ENCODE data around the gene TGFBR3. TPM values are rescaled to one million over a fixed set of nuclear protein-coding genes. Genes with fewer than 3 reads are reported as not detected.

TGFBR3 gene
- polyA plus RNA-seq, 3 donors, result 15.2 to 71.2 (median 43.4) TPM

GRCh38 chr1:91757763-91758460, 128.0 kb downstream of the TGFBR3 start:
- H3K27ac ChIP-seq (ENCODE audit: low read depth, low read length), result no peak overlapping the region
- 74 to 90% (median 78%) methylated on average over 8 of the region's 8 CpGs for WGBS, 3 donors

DNA sequence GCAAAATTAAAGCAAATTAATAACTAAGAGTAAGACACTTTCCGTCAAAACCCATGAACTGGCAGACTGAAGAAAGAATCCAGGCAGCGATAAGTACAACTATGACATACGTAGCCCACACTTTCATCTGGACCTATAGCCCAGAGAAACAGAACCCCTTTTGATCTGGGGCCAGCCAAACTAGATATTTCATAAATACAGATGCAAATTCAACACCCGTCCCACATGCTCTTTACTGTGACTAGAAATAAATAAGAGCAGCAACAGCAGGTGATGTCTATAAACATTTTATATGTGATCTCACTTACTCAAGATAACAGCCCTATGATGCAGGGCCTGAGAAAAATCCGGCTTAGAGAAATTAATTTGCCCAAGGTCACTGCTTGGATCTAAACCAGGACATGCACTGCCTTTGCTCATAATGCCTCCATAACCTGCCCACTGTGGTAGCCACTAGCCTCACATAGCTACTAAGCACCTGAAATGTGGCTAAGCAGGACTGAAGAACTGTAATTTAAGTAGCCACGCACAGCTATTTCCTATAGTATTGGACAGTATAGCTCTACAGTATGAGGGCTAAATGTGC, 130.2 kb downstream of the TGFBR3 start:
- WGBS, 3 donors, result 72 to 85% (median 79%) methylated on average over 6 of the region's 6 CpGs
- no peak overlapping the region for H3K27ac ChIP-seq (ENCODE audit: low read depth, low read length)

GRCh38 chr1:91754816-91755580, 131.0 kb downstream of the TGFBR3 start:
- WGBS, 3 donors, result 62 to 82% (median 69%) methylated on average over 12 of the region's 12 CpGs
- no peak overlapping the region for H3K27ac ChIP-seq (ENCODE audit: low read depth, low read length)

DNA sequence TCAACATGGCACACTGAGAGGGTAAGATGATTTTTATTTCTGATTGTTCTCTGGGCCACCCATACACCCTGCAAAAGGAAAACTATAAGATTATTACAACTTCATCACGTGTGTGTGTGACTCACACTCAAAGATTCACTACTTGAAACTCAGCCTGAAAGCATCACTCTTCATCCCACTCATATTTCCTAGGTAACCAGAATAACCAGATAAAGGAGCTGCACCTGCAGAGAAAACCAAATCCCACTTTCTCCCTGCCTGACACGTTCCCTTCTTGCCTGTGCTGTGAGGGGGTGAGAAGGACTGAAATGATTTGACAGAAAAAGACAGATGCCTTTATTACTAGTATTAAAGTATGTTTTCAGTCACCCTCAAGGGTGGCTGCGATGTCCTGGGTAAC, 131.6 kb downstream of the TGFBR3 start:
- WGBS, 3 donors, result 70 to 78% (median 76%) methylated on average over 3 of the region's 3 CpGs
- peak overlapping the region; percentile 32 for H3K27ac ChIP-seq (ENCODE audit: low read depth, low read length)

DNA sequence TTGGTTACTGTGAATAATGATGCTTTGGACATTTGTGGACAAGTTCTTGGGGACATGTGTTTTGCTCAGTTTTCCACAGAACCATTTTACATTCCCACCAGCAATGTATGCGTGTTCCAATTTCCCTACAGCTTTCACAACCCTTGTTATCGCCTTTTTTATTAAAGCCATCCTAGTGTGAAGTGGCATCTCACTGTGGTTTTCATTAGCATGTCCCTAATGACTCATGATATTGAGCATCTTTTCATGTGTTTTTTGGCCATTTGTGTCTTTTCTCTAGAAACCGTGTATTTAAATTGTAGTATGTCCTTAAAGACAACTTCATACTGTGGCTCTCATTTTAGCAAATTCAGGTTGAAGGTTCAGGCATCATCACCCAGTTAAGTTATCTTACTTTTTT, 132.1 kb downstream of the TGFBR3 start:
- no peak overlapping the region for H3K27ac ChIP-seq (ENCODE audit: low read depth, low read length)
- WGBS, 3 donors, result 85 to 95% (median 92%) methylated on average over 3 of the region's 3 CpGs

GRCh38 chr1:91752324-91752723, 133.6 kb downstream of the TGFBR3 start:
- WGBS, 3 donors, result 77 to 87% (median 82%) methylated on average over 2 of the region's 2 CpGs
- no peak overlapping the region for H3K27ac ChIP-seq (ENCODE audit: low read depth, low read length)

DNA sequence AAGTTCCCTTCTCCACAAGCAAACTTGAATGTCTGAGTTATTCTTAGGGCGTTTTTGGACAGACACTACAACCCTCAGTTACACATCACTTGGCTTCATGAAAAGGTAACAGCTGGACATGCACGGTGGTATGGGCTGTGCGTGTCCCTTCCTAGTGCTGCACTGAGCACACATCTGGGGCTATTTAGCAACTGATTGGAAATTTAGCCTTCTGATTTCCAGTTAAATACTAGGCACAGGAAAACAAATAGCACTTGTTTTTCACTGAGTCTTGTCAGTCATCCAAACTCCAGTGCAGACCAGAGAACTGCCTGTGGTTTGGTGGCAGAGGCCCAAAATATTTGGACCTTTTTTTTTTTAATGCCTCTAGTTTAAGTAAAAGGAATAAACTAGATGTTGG, 134.7 kb downstream of the TGFBR3 start:
- WGBS, 3 donors, result 28 to 46% (median 35%) methylated on average over 3 of the region's 3 CpGs
- no peak overlapping the region for H3K27ac ChIP-seq (ENCODE audit: low read depth, low read length)

DNA sequence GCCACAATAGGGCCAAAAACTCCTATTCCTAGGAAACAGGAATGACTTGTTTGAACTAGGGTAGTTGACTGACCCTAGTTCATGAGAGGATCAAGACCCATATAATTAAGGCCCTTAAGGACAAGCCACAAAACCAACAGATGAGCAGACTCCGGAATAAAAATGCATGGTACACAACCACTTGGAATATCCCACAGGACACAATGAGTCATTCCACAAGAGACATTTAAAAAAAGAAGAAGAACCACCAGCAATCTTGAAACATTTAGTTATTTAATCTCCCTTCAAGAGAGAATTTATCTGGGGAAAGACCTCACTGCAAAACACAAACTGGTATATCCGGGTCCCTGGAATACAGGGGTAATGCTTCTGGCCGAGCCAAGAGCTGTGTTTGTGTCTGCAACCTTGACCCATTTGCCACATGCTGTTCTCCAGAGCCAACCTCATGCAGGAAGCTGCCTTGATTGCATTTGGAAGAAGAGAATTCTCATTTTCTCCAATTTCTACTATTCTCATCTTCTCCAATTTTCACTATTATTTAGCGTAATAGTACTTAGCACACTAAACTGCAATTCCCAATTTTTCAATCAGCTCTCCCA, 135.5 kb downstream of the TGFBR3 start:
- H3K27ac ChIP-seq (ENCODE audit: low read depth, low read length), result no peak overlapping the region
- WGBS, 3 donors, result 52 to 69% (median 57%) methylated on average over 4 of the region's 4 CpGs

GRCh38 chr1:91749788-91750231, 136.1 kb downstream of the TGFBR3 start:
- 80 to 83% (median 82%) methylated on average over 6 of the region's 6 CpGs for WGBS, 3 donors
- no peak overlapping the region for H3K27ac ChIP-seq (ENCODE audit: low read depth, low read length)

- H3K27ac ChIP-seq (ENCODE audit: low read depth, low read length), result no peak overlapping the region
- WGBS, 3 donors, result 70 to 87% (median 84%) methylated on average over 6 of the region's 6 CpGs
Measured at GRCh38 chr1:91747666-91748065, 138.3 kb downstream of the TGFBR3 start.

- H3K27ac ChIP-seq (ENCODE audit: low read depth, low read length), result no peak overlapping the region
- 91 to 94% (median 91%) methylated on average over 3 of the region's 3 CpGs for WGBS, 3 donors
Measured at GRCh38 chr1:91746728-91747338, 139.1 kb downstream of the TGFBR3 start.

DNA sequence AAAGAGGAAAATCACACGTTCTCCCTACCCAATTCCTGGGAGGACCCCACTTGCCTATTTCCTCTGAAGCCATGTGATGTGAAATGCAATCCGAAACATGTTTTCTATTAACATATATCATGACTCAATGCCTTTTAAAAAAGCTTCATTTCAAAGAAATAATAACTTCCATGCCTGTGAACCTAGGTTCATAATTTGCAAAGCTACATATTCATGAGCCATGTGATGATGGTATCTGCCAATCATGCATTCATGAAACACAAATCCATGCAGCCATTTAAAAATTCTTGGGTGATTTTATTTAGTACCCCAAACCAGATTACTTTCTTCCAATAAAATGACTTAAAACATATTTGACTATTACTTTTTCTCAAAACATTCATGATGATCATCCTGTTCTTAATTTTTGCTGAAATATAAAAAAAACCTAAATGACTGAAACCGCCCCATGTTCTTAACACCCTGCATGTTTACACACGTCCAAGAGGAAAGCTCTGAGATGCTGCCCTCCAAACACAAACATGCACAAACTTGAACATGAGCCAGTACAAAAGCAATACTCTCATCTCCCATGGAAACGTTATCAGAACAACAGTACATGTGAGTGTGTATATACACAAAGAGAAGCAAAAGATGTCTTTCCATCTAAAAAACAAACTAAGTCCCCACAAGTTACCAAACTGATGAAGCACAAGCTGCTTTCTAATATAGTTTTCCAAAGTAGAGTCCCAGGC, 140.1 kb downstream of the TGFBR3 start:
- no peak overlapping the region for H3K27ac ChIP-seq (ENCODE audit: low read depth, low read length)
- 68 to 74% (median 68%) methylated on average over 5 of the region's 5 CpGs for WGBS, 3 donors

- H3K27ac ChIP-seq (ENCODE audit: low read depth, low read length), result no peak overlapping the region
- WGBS, 3 donors, result 48 to 58% (median 53%) methylated on average over 6 of the region's 6 CpGs
Measured at GRCh38 chr1:91744953-91745639, 140.9 kb downstream of the TGFBR3 start.

- no peak overlapping the region for H3K27ac ChIP-seq (ENCODE audit: low read depth, low read length)
Measured at GRCh38 chr1:91742848-91743292, 143.1 kb downstream of the TGFBR3 start.

GRCh38 chr1:91741906-91742305, 144.0 kb downstream of the TGFBR3 start:
- WGBS, 3 donors, result 87 to 91% (median 89%) methylated on average over 6 of the region's 6 CpGs
- H3K27ac ChIP-seq (ENCODE audit: low read depth, low read length), result no peak overlapping the region

More at GRCh38 chr1:91742848-91743292, 143.1 kb downstream of the TGFBR3 start:
- 37 to 50% (median 38%) methylated on average over 4 of the region's 4 CpGs for WGBS, 3 donors

DNA sequence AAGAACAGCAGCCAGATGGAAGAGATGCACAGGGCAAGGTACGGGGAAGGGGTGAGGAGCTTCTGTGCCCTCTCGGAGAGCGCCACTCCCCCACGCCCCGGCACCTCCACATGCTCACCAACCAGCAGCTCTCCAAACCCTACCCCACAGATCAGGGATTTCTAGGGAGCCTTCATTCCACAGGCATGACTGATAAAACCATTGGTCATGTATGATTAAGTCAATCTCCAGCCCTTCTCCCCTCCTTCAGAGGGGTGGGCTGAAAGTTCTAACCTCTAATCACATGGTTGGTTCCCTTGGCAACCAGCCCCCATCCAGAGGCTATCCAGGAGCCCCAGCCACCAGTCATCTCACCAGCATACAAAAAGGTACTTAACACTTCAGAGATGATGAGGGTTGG, 144.7 kb downstream of the TGFBR3 start:
- 96 to 99% (median 98%) methylated on average over 5 of the region's 5 CpGs for WGBS, 3 donors
- H3K27ac ChIP-seq (ENCODE audit: low read depth, low read length), result no peak overlapping the region

DNA sequence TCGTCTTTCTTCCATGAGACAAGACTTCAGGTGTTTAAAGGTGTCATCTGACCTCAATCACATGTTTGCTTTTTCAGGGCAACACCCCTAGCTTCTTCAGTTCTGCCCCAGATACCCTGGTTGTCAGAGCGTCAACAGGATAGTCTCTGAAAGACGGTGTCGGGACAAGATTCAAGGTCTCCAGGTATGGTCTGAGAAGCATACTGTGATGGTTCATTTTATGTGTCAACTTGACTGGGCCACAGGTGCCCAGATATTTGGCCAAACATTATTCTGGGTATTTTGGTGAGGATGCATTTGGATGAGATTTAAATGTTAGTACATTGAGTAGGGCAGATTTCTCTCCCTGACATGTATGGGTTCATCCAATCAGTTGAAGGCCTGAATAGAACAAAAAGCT, 148.3 kb downstream of the TGFBR3 start:
- H3K27ac ChIP-seq (ENCODE audit: low read depth, low read length), result no peak overlapping the region

More for the DNA sequence above, 148.3 kb downstream of the TGFBR3 start:
- whole genome bisulfite sequencing, 3 donors, result 96 to 97% (median 97%) methylated on average over 4 of the region's 4 CpGs
